ENCODE measurements around the gene CD300E.

- no peak for TF ChIP-seq CTCF (IDR thresholded peaks at IDR 0.05)
- no peak for TF ChIP-seq POLR2AphosphoS5 (IDR thresholded peaks at IDR 0.05)
These were observed 5.1 kb downstream of the CD300E start for GRCh38 chr17:74618451-74618850.

All from upper lobe of left lung (tissue), 4 donors.